HEK293T (cell line): ENCODE results near the gene XBP1.

Source experiments
- CTCF ChIA-PET: fragments of 350-600 bp; formaldehyde crosslinking; extraction: SDS; loops from one replicate; lab custom pipeline; 2021; ENCODE audit warnings: antibody characterized with exemption, inconsistent platforms; lab: Yijun Ruan, JAX
- POLR2A ChIA-PET: fragments of 350-600 bp; formaldehyde crosslinking; extraction: SDS; loops from one replicate; lab custom pipeline; 2020; ENCODE audit warnings: antibody characterized with exemption, inconsistent platforms; lab: Yijun Ruan, JAX
- DNase-seq: peaks from one replicate; pipeline ENCODE4 v3.0.0; 2012; ENCODE audit warnings: mixed read lengths; ENCODE audit errors: extremely low spot score
- ARNT ChIP-seq: fragments of 450-650 bp; IDR thresholded peaks from 2 replicates; pipeline ENCODE4 v1.6.1; 2017; ENCODE audit warnings: mild to moderate bottlenecking
- BHLHE40 ChIP-seq: fragments of 450-650 bp; IDR thresholded peaks from 2 replicates; pipeline ENCODE4 v1.6.1; 2016; ENCODE audit warnings: mild to moderate bottlenecking, moderate library complexity, borderline replicate concordance
- CTBP1 ChIP-seq: fragments of 450-650 bp; IDR thresholded peaks from 2 replicates; pipeline ENCODE4 v1.6.1; 2016; ENCODE audit warnings: borderline replicate concordance
- ELF4 ChIP-seq: fragments of 450-650 bp; IDR thresholded peaks from 2 replicates; pipeline ENCODE4 v1.6.1; 2017; ENCODE audit warnings: antibody characterized with exemption
- FOXA1 ChIP-seq: fragments of 450-650 bp; IDR thresholded peaks from 2 replicates; pipeline ENCODE4 v1.6.1; 2016; ENCODE audit warnings: mild to moderate bottlenecking
- FOXK2 ChIP-seq: fragments of 450-650 bp; IDR thresholded peaks from 2 replicates; pipeline ENCODE4 v1.6.1; 2016; ENCODE audit warnings: mild to moderate bottlenecking
- FOXM1 ChIP-seq: fragments of 450-650 bp; IDR thresholded peaks from 2 replicates; pipeline ENCODE4 v1.6.1; 2017; ENCODE audit warnings: mild to moderate bottlenecking, borderline replicate concordance
- HDGF ChIP-seq: fragments of 450-650 bp; IDR thresholded peaks from 2 replicates; pipeline ENCODE4 v1.6.1; 2017; ENCODE audit warnings: antibody characterized with exemption, borderline replicate concordance
- L3MBTL2 ChIP-seq: fragments of 450-650 bp; conservative IDR thresholded peaks from 2 replicates; pipeline ENCODE4 v1.6.1; 2016; ENCODE audit warnings: mild to moderate bottlenecking
- LEF1 ChIP-seq: fragments of 450-650 bp; IDR thresholded peaks from 2 replicates; pipeline ENCODE4 v1.6.1; 2017; ENCODE audit warnings: mild to moderate bottlenecking, borderline replicate concordance
- NFRKB ChIP-seq: fragments of 450-650 bp; IDR thresholded peaks from 2 replicates; pipeline ENCODE4 v1.6.1; 2016; ENCODE audit warnings: mild to moderate bottlenecking, moderate library complexity
- SP1 ChIP-seq: fragments of 450-650 bp; IDR thresholded peaks from 2 replicates; pipeline ENCODE4 v1.6.1; 2017
- SUZ12 ChIP-seq: fragments of 450-650 bp; IDR thresholded peaks from 2 replicates; pipeline ENCODE4 v1.6.1; 2016; ENCODE audit warnings: mild to moderate bottlenecking
- TARDBP ChIP-seq: fragments of 450-650 bp; IDR thresholded peaks from 2 replicates; pipeline ENCODE4 v1.6.1; 2016
- ZNF384 ChIP-seq: fragments of 450-650 bp; IDR thresholded peaks from 2 replicates; pipeline ENCODE4 v1.6.1; 2016
- TF ChIP-seq, protein P1 (sequence below): fragments of 450-650 bp; IDR thresholded peaks from 2 replicates; pipeline ENCODE4 v1.6.1; 2016

Gene XBP1

DNA sequence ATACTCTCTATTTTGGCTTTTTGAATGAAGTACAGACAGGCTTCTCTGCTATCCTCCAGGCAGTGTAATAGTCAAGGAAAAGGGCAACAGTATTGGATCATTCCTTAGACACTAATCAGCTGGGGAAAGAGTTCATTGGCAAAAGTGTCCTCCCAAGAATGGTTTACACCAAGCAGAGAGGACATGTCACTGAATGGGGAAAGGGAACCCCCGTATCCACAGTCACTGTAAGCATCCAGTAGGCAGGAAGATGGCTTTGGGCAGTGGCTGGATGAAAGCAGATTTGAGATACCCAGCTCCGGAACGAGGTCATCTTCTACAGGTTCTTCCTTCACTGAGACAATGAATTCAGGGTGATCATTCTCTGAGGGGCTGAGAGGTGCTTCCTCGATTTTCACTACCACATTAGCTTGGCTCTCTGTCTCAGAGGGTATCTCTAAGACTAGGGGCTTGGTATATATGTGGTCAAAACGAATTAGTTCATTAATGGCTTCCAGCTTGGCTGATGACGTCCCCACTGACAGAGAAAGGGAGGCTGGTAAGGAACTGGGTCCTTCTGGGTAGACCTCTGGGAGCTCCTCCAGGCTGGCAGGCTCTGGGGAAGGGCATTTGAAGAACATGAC lies 5.2 kb downstream of the XBP1 start:
- TF ChIP-seq CTBP1 (no peak), LEF1 (no peak), FOXK2 (no peak), NFRKB (no peak), SP1 (no peak), L3MBTL2 (no peak), ARNT (no peak), FOXA1 (no peak), SUZ12 (no peak), FOXM1 (no peak), ZNF384 (no peak)
- POLR2A ChIA-PET: interaction anchor here (1.3 to 3.2 kb wide), 5 partner anchors 9 to 23 kb away, joined by 4 to 13 read pairs (median 4); partner anchors contain the start of gene CCDC117
- no peak for DNase-seq
- CTCF ChIA-PET: no interaction called here

- CTCF ChIA-PET: interaction anchor here (0.6 kb wide), 1 partner anchor 96 kb away, joined by 3 read pairs; no protein-coding TSS in a partner anchor
Measured at GRCh38 chr22:28793976-28794584, 6.3 kb downstream of the XBP1 start.

GRCh38 chr22:28792491-28793383 lies 7.6 kb downstream of the XBP1 start:
- ChIA-PET CTCF (interaction anchor here (0.6 kb wide), 1 partner anchor 19 kb away, joined by 3 read pairs; no protein-coding TSS in a partner anchor), POLR2A (interaction anchor here (0.7 to 3.2 kb wide), 4 partner anchors 8 to 28 kb away, joined by 3 to 13 read pairs (median 3); partner anchors contain the start of gene XBP1)
- TF ChIP-seq NFRKB: no peak
- TF ChIP-seq ZNF384: no peak
- TF ChIP-seq, protein P1, sequence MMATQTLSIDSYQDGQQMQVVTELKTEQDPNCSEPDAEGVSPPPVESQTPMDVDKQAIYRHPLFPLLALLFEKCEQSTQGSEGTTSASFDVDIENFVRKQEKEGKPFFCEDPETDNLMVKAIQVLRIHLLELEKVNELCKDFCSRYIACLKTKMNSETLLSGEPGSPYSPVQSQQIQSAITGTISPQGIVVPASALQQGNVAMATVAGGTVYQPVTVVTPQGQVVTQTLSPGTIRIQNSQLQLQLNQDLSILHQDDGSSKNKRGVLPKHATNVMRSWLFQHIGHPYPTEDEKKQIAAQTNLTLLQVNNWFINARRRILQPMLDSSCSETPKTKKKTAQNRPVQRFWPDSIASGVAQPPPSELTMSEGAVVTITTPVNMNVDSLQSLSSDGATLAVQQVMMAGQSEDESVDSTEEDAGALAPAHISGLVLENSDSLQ: no peak
- TF ChIP-seq SUZ12: no peak
- no peak for TF ChIP-seq FOXM1
- no peak for TF ChIP-seq ARNT
- TF ChIP-seq L3MBTL2: no peak
- no peak for TF ChIP-seq LEF1
- TF ChIP-seq FOXA1: no peak
- no peak for TF ChIP-seq TARDBP
- no peak for TF ChIP-seq SP1
- no peak for TF ChIP-seq FOXK2
- DNase-seq: no peak

More at GRCh38 chr22:28793976-28794584, 6.3 kb downstream of the XBP1 start:
- no peak for DNase-seq
- TF ChIP-seq TARDBP (no peak), LEF1 (no peak), ARNT (no peak), HDGF (no peak), FOXK2 (no peak)
- TF ChIP-seq, protein P1: no peak
- POLR2A ChIA-PET: interaction anchor here (0.7 to 3.2 kb wide), 6 partner anchors 8 to 193 kb away, joined by 3 to 13 read pairs (median 4); partner anchors contain the start of gene CCDC117

GRCh38 chr22:28791841-28792490 lies 8.4 kb downstream of the XBP1 start:
- DNase-seq: no peak
- CTCF ChIA-PET: interaction anchor here (0.6 kb wide), 2 partner anchors 20 to 59 kb away, joined by 3 read pairs; no protein-coding TSS in a partner anchor
- TF ChIP-seq NFRKB (no peak), LEF1 (no peak), FOXM1 (no peak)
- POLR2A ChIA-PET: interaction anchor here (0.7 to 1.4 kb wide), 3 partner anchors 8 to 29 kb away, joined by 3 read pairs; partner anchors contain the start of gene XBP1

- TF ChIP-seq HDGF: no peak
- no peak for TF ChIP-seq NFRKB
- no peak for TF ChIP-seq FOXM1
- no peak for TF ChIP-seq CTBP1
- no peak for TF ChIP-seq BHLHE40
- no peak for TF ChIP-seq L3MBTL2
- no peak for TF ChIP-seq FOXK2
- no peak for TF ChIP-seq ZNF384
- TF ChIP-seq LEF1: no peak
- TF ChIP-seq TARDBP: no peak
- TF ChIP-seq ELF4: no peak
- TF ChIP-seq FOXA1: no peak
- TF ChIP-seq, protein P1: no peak
- no peak for TF ChIP-seq SUZ12
- DNase-seq: no peak
- CTCF ChIA-PET: no interaction called here
- POLR2A ChIA-PET: interaction anchor here (1.3 kb wide), 1 partner anchor 9 kb away, joined by 11 read pairs; the partner anchor contains the start of gene XBP1
Measured at GRCh38 chr22:28791124-28791523, 9.2 kb downstream of the XBP1 start.
